Astrocyte (in vitro differentiated cells and primary cell): ENCODE measurements around the gene TNIK.

Experiments
- CTCF ChIP-seq: IDR thresholded peaks from 2 replicates; pipeline ENCODE4 v1.5.1; 2011; ENCODE audit warnings: low read depth, mild to moderate bottlenecking, inconsistent platforms, low read length, moderate library complexity; ENCODE audit not compliant: insufficient read depth
- EZH2 ChIP-seq: IDR thresholded peaks from 2 replicates; pipeline ENCODE4 v1.6.1; 2012; ENCODE audit warnings: mild to moderate bottlenecking, low read length, inconsistent platforms; ENCODE audit not compliant: insufficient read depth

- TF ChIP-seq CTCF = no peak
- TF ChIP-seq EZH2 = no peak
Measured at GRCh38 chr3:171156401-171157010, 303.7 kb downstream of the TNIK start.
